PFSK-1 (cell line): ENCODE results near the gene PRKACA.

Source experiments
- FOXP2 ChIP-seq: optimal IDR thresholded peaks from 2 replicates; pipeline ENCODE3; 2011; ENCODE audit warnings: borderline replicate concordance, control low read depth, inconsistent platforms; ENCODE audit not compliant: insufficient read depth; ENCODE audit errors: extremely low read length, extremely low read depth
- POLR2AphosphoS5 ChIP-seq: IDR thresholded peaks from 2 replicates; pipeline ENCODE4 v1.6.1; 2012; ENCODE audit warnings: low read depth, mild to moderate bottlenecking, control low read depth, low read length, moderate library complexity
- REST ChIP-seq, 2 experiments: IDR thresholded peaks; 2 replicates each; pipeline versions ENCODE4 v1.6.1 to v1.8.0; 2011 to 2012; ENCODE audit warnings: low read depth in 2 of 2, low read length in 2 of 2, control low read depth in 1 of 2, inconsistent platforms in 1 of 2, mild to moderate bottlenecking in 1 of 2, moderate library complexity in 1 of 2; ENCODE audit not compliant: insufficient read depth in 1 of 2
- SIN3A ChIP-seq: IDR thresholded peaks from 2 replicates; pipeline ENCODE4 v1.6.1; 2012; ENCODE audit warnings: mild to moderate bottlenecking, low read length, moderate library complexity, borderline replicate concordance; ENCODE audit not compliant: insufficient read depth
- TAF1 ChIP-seq: IDR thresholded peaks from 2 replicates; pipeline ENCODE4 v1.6.1; 2012; ENCODE audit warnings: low read length, control low read depth, borderline replicate concordance; ENCODE audit not compliant: insufficient read depth

PRKACA gene

GRCh38 chr19:14101003-14101545 lies 16.5 kb downstream of the PRKACA start:
- no peak for TF ChIP-seq POLR2AphosphoS5
- TF ChIP-seq TAF1, result no peak
- no peak for TF ChIP-seq REST (IDR thresholded peaks at IDR 0.05; ENCODE audit: insufficient read depth in 1 of 2, low read depth in 2 of 2, low read length in 2 of 2)

GRCh38 chr19:14097532-14098151 lies 19.9 kb downstream of the PRKACA start:
- no peak for TF ChIP-seq SIN3A
- TF ChIP-seq REST (IDR thresholded peaks at IDR 0.05; ENCODE audit: insufficient read depth in 1 of 2, low read depth in 2 of 2, low read length in 2 of 2), result no peak
- TF ChIP-seq TAF1, result no peak
- no peak for TF ChIP-seq FOXP2
- no peak for TF ChIP-seq POLR2AphosphoS5

GRCh38 chr19:14096272-14096992 lies 21.1 kb downstream of the PRKACA start:
- TF ChIP-seq SIN3A, result no peak
- no peak for TF ChIP-seq TAF1
- no peak for TF ChIP-seq FOXP2
- no peak for TF ChIP-seq REST (IDR thresholded peaks at IDR 0.05; ENCODE audit: insufficient read depth in 1 of 2, low read depth in 2 of 2, low read length in 2 of 2)
- no peak for TF ChIP-seq POLR2AphosphoS5

GRCh38 chr19:14094854-14095253 lies 22.7 kb downstream of the PRKACA start:
- TF ChIP-seq TAF1 (no peak), POLR2AphosphoS5 (no peak), SIN3A (no peak), FOXP2 (no peak), REST (IDR thresholded peaks at IDR 0.05; ENCODE audit: insufficient read depth in 1 of 2, low read depth in 2 of 2, low read length in 2 of 2) (no peak)
